Activated naive CD8-positive, alpha-beta T cell treated with anti-CD3 and anti-CD28 coated beads, Interleukin-2, amount 50 U/mL, for 16 hours (primary cell): ENCODE results near the gene TIGD1.

Experiments
- DNase-seq: peaks from one replicate; pipeline ENCODE4 v3.0.0-alpha.2; 2020; ENCODE audit warnings: low read depth, low spot score

The TIGD1 gene

GRCh38 chr2:232501794-232502390, 48.5 kb downstream of the TIGD1 start:
- no peak for DNase-seq

GRCh38 chr2:232501331-232501771, 49.0 kb downstream of the TIGD1 start:
- no peak for DNase-seq

- no peak for DNase-seq
Observed at GRCh38 chr2:232498452-232498851, 51.9 kb downstream of the TIGD1 start.
